ENCODE data around the gene ZSWIM3.

The ZSWIM3 gene

DNA sequence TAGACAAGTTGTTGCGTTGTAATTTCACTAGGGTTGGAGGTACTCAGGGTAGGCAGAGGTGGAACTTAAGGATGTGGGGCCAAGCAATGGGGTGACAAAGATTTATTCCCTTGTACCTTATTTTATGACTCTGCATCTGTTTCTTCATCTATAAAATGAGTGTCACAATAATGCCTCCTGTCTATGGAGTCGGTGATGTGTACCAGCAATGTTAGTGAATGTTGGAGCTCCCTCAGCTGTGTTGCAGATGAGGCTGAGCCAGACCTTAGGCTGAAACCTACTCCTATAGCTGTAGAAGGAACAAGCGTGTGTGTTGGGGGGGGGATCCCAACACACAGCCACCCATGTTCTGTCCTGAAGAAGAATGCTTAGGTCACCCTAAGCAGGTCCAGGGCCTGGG lies 40.5 kb upstream of the ZSWIM3 start:
- H3K9me3 ChIP-seq (replicated peaks; ENCODE audit: insufficient read depth, low read length): no peaks in the 10 kb centered on the region
- H3K4me1 ChIP-seq (ENCODE audit: low read length): no peaks in the 10 kb centered on the region
- TF ChIP-seq EZH2phosphoT487 (IDR thresholded peaks at IDR 0.05; ENCODE audit: low read length) (no peak), EZH2 (optimal IDR thresholded peaks at IDR 0.05; ENCODE audit: low read depth, low read length) (no peak)
- TF ChIP-seq, protein P1, sequence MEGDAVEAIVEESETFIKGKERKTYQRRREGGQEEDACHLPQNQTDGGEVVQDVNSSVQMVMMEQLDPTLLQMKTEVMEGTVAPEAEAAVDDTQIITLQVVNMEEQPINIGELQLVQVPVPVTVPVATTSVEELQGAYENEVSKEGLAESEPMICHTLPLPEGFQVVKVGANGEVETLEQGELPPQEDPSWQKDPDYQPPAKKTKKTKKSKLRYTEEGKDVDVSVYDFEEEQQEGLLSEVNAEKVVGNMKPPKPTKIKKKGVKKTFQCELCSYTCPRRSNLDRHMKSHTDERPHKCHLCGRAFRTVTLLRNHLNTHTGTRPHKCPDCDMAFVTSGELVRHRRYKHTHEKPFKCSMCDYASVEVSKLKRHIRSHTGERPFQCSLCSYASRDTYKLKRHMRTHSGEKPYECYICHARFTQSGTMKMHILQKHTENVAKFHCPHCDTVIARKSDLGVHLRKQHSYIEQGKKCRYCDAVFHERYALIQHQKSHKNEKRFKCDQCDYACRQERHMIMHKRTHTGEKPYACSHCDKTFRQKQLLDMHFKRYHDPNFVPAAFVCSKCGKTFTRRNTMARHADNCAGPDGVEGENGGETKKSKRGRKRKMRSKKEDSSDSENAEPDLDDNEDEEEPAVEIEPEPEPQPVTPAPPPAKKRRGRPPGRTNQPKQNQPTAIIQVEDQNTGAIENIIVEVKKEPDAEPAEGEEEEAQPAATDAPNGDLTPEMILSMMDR (IDR thresholded peaks at IDR 0.05; ENCODE audit: low read length): no peak
- no peak overlapping the region for H2AFZ ChIP-seq (ENCODE audit: low read length)
- no peak overlapping the region for H3K27ac ChIP-seq (ENCODE audit: low read length)
- H3K4me2 ChIP-seq (ENCODE audit: low read depth, low read length): no peak overlapping the region
- H3K27me3 ChIP-seq (replicated peaks; ENCODE audit: insufficient read depth, low read length): no peaks in the 10 kb centered on the region
- H3K36me3 ChIP-seq (replicated peaks; ENCODE audit: insufficient read depth, low read length): 0 out of 2 replicates have a peak, but pooled peaks cover 3% of the 10 kb centered on the region
- no peak for DNase-seq
- no peaks in the 10 kb centered on the region for H4K20me1 ChIP-seq (ENCODE audit: insufficient read depth, low read length)
- peaks cover 22% of the 10 kb centered on the region for H3F3A ChIP-seq (ENCODE audit: insufficient read depth, low read length)
- H3K4me3 ChIP-seq (ENCODE audit: low read length): no peak overlapping the region
- H3K79me2 ChIP-seq (ENCODE audit: low read length): peaks cover 19% of the 10 kb centered on the region
- H3K9ac ChIP-seq (ENCODE audit: low read length): no peak overlapping the region
- no peaks in the 10 kb centered on the region for H3K9me2 ChIP-seq (replicated peaks; ENCODE audit: insufficient read depth, low read length)

DNA sequence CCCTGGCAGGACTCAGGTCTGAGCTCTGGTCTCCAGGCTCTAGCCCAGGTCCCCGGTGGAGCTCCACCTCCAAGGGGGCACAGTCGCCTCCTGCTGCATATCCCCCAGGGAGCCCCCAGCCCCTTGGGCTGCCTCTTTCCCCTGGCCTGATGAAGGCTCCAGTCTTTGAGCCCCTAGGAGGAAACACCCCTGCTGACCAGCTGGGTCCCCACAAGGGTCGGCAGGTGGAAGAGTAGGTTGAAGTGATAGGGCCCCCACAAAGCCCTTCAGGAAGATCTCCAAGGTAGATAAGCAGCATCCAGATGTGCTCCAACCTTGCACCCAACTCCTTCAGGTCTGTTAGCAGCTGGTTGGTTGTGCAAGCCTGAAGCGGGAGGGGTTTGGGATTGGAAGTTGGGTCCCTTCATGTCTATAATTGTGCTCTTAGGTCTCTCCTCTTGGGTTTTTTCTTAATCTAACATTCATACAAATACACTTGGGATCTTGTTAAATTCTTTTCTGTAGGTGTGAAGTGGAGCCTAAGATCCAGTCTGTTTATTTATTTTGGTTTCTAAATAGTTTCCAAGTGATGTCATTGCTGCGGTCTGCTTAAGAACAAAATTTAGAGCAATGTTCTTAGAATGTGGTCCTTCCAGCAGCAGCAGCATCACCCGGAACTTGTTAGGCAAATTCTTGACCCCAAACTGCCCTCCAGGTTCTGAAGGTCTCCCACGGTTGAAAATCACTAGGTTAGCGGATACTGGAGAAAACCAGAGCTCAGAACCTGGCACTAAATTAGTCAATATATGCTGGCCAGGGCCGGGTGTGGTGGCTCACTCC lies 39.8 kb upstream of the ZSWIM3 start:
- H3K27me3 ChIP-seq (replicated peaks; ENCODE audit: insufficient read depth, low read length): no peaks in the 10 kb centered on the region
- peaks cover 17% of the 10 kb centered on the region for H3K79me2 ChIP-seq (ENCODE audit: low read length)
- TF ChIP-seq, protein P1 (IDR thresholded peaks at IDR 0.05; ENCODE audit: low read length): no peak
- no peak for TF ChIP-seq EZH2 (optimal IDR thresholded peaks at IDR 0.05; ENCODE audit: low read depth, low read length)
- no peak for TF ChIP-seq EZH2phosphoT487 (IDR thresholded peaks at IDR 0.05; ENCODE audit: low read length)
- no peaks in the 10 kb centered on the region for H3K9me2 ChIP-seq (replicated peaks; ENCODE audit: insufficient read depth, low read length)
- no peaks in the 10 kb centered on the region for H3K4me1 ChIP-seq (ENCODE audit: low read length)
- no peak overlapping the region for H2AFZ ChIP-seq (ENCODE audit: low read length)
- H3K9me3 ChIP-seq (replicated peaks; ENCODE audit: insufficient read depth, low read length): no peaks in the 10 kb centered on the region
- no peaks in the 10 kb centered on the region for H4K20me1 ChIP-seq (ENCODE audit: insufficient read depth, low read length)
- H3K27ac ChIP-seq (ENCODE audit: low read length): no peak overlapping the region
- H3K4me2 ChIP-seq (ENCODE audit: low read depth, low read length): no peak overlapping the region
- no peak for DNase-seq
- no peak overlapping the region for H3K9ac ChIP-seq (ENCODE audit: low read length)
- H3K36me3 ChIP-seq (replicated peaks; ENCODE audit: insufficient read depth, low read length): 0 out of 2 replicates have a peak, but pooled peaks cover 3% of the 10 kb centered on the region
- H3F3A ChIP-seq (ENCODE audit: insufficient read depth, low read length): peaks cover 22% of the 10 kb centered on the region
- H3K4me3 ChIP-seq (ENCODE audit: low read length): no peak overlapping the region

DNA sequence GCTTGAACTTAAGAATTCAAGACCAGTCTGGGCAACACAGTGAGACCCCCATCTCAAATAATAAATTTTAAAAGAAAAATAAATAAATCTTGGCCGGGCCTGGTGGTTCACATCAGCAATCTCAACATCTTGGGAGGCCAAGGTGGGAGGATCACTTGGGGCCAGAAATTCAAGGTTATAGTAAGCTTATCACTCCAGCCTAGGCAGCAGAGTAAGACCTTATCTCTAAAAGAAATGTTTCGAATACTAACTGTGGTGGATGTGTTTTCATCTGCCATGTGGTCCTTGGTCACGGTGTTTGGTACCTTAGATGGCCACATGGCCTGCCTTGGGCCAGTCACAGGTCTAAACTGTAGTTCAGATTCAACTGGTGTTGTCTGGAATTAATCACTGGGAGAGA lies 39.2 kb upstream of the ZSWIM3 start:
- Histone ChIP-seq H3K4me3 (ENCODE audit: low read length) (no peak overlapping the region), H3K9me3 (replicated peaks; ENCODE audit: insufficient read depth, low read length) (no peaks in the 10 kb centered on the region), H3K27ac (ENCODE audit: low read length) (no peak overlapping the region), H3K4me1 (ENCODE audit: low read length) (no peaks in the 10 kb centered on the region), H3K4me2 (ENCODE audit: low read depth, low read length) (no peak overlapping the region), H3K9ac (ENCODE audit: low read length) (no peak overlapping the region), H3K79me2 (ENCODE audit: low read length) (peaks cover 11% of the 10 kb centered on the region), H3F3A (ENCODE audit: insufficient read depth, low read length) (peaks cover 22% of the 10 kb centered on the region), H3K36me3 (replicated peaks; ENCODE audit: insufficient read depth, low read length) (0 out of 2 replicates have a peak, but pooled peaks cover 3% of the 10 kb centered on the region), H2AFZ (ENCODE audit: low read length) (no peak overlapping the region), H3K9me2 (replicated peaks; ENCODE audit: insufficient read depth, low read length) (no peaks in the 10 kb centered on the region), H4K20me1 (ENCODE audit: insufficient read depth, low read length) (no peaks in the 10 kb centered on the region), H3K27me3 (replicated peaks; ENCODE audit: insufficient read depth, low read length) (no peaks in the 10 kb centered on the region)
- no peak for TF ChIP-seq EZH2 (optimal IDR thresholded peaks at IDR 0.05; ENCODE audit: low read depth, low read length)
- no peak for TF ChIP-seq EZH2phosphoT487 (IDR thresholded peaks at IDR 0.05; ENCODE audit: low read length)
- TF ChIP-seq, protein P1 (IDR thresholded peaks at IDR 0.05; ENCODE audit: low read length): no peak
- no peak for DNase-seq
